H9 (cell line): ENCODE results near the gene CFAP61. TPM values are rescaled to one million over a fixed set of nuclear protein-coding genes. Genes with fewer than 3 reads are reported as not detected.

Experiments used
- DNase-seq: peaks from one replicate; pipeline ENCODE4 v3.0.0-alpha.2; 2017
- H2AFZ ChIP-seq: one replicate; pipeline ENCODE4 v1.6.1; 2013; ENCODE audit warnings: mild to moderate bottlenecking, low read length, control low read depth, moderate library complexity
- H2AK5ac ChIP-seq: 2 replicates; pipeline ENCODE4 v1.6.1; 2013; ENCODE audit warnings: low read length, control low read depth, mixed read lengths; ENCODE audit not compliant: insufficient read length
- H2BK120ac ChIP-seq: one replicate; pipeline ENCODE4 v1.6.1; 2013; ENCODE audit warnings: low read depth, mild to moderate bottlenecking, low read length, control low read depth, inconsistent platforms; ENCODE audit not compliant: poor library complexity, severe bottlenecking
- H2BK12ac ChIP-seq: 2 replicates; pipeline ENCODE4 v1.6.1; 2013; ENCODE audit warnings: low read length, control low read depth, mixed read lengths, low read depth; ENCODE audit not compliant: insufficient read length
- H2BK15ac ChIP-seq: 2 replicates; pipeline ENCODE4 v1.6.1; 2013; ENCODE audit warnings: low read depth, low read length, control low read depth
- H2BK20ac ChIP-seq: one replicate; pipeline ENCODE4 v1.6.1; 2013; ENCODE audit warnings: low read depth, mild to moderate bottlenecking, low read length, control low read depth, inconsistent platforms; ENCODE audit not compliant: poor library complexity, severe bottlenecking
- H2BK5ac ChIP-seq: 2 replicates; pipeline ENCODE4 v1.6.1; 2013; ENCODE audit warnings: low read length, control low read depth, mixed read lengths; ENCODE audit not compliant: insufficient read length
- H3K14ac ChIP-seq: 2 replicates; pipeline ENCODE4 v1.6.1; 2013; ENCODE audit warnings: low read length, control low read depth; ENCODE audit not compliant: insufficient read depth
- H3K18ac ChIP-seq: 2 replicates; pipeline ENCODE4 v1.6.1; 2013; ENCODE audit warnings: low read depth, mild to moderate bottlenecking, mixed read lengths, low read length, control low read depth; ENCODE audit not compliant: insufficient read length
- H3K23ac ChIP-seq: 2 replicates; pipeline ENCODE4 v1.6.1; 2013; ENCODE audit warnings: low read length, control low read depth, mixed read lengths, low read depth; ENCODE audit not compliant: insufficient read length
- H3K23me2 ChIP-seq: 2 replicates; pipeline ENCODE4 v1.6.1; 2013; ENCODE audit warnings: low read depth, mild to moderate bottlenecking, mixed read lengths, low read length, control low read depth; ENCODE audit not compliant: insufficient read length, poor library complexity, severe bottlenecking
- H3K27ac ChIP-seq: 2 replicates; pipeline ENCODE4 v1.5.1; 2013; ENCODE audit warnings: low read length, control low read depth, mixed read lengths, low read depth; ENCODE audit not compliant: insufficient read length
- H3K27me3 ChIP-seq: 2 replicates; pipeline ENCODE4 v1.6.1; 2013; ENCODE audit warnings: low read length, control low read depth, inconsistent platforms; ENCODE audit not compliant: insufficient read depth
- H3K4ac ChIP-seq: 2 replicates; pipeline ENCODE4 v1.6.1; 2013; ENCODE audit warnings: low read depth, mild to moderate bottlenecking, control low read depth, inconsistent platforms, low read length, moderate library complexity
- H3K4me1 ChIP-seq: 2 replicates; pipeline ENCODE4 v1.6.1; 2013; ENCODE audit warnings: low read length, control low read depth, inconsistent platforms; ENCODE audit not compliant: insufficient read depth
- H3K4me2 ChIP-seq: 2 replicates; pipeline ENCODE4 v1.6.1; 2013; ENCODE audit warnings: low read length, control low read depth, mixed read lengths; ENCODE audit not compliant: insufficient read length, insufficient read depth
- H3K56ac ChIP-seq: 2 replicates; pipeline ENCODE4 v1.6.1; 2013; ENCODE audit warnings: low read depth, mild to moderate bottlenecking, mixed read lengths, low read length, control low read depth; ENCODE audit not compliant: insufficient read length
- H3K79me1 ChIP-seq: 2 replicates; pipeline ENCODE4 v1.6.1; 2013; ENCODE audit warnings: low read depth, mild to moderate bottlenecking, moderate library complexity, low read length, control low read depth, inconsistent platforms; ENCODE audit not compliant: insufficient read depth, poor library complexity, severe bottlenecking
- H3K79me2 ChIP-seq: 2 replicates; pipeline ENCODE4 v1.6.1; 2013; ENCODE audit warnings: low read length, control low read depth, inconsistent platforms; ENCODE audit not compliant: insufficient read depth
- H3K9ac ChIP-seq: 2 replicates; pipeline ENCODE4 v1.6.1; 2013; ENCODE audit warnings: low read length, control low read depth, mixed read lengths; ENCODE audit not compliant: insufficient read length; ENCODE audit errors: extremely low read depth
- H3K9me3 ChIP-seq: one replicate; pipeline ENCODE4 v1.6.1; 2013; ENCODE audit warnings: low read depth, low read length, inconsistent platforms; ENCODE audit not compliant: control insufficient read depth
- H3T11ph ChIP-seq: one replicate; pipeline ENCODE4 v1.6.1; 2013; ENCODE audit warnings: mild to moderate bottlenecking, low read length, control low read depth, inconsistent platforms
- H4K20me1 ChIP-seq: one replicate; pipeline ENCODE4 v1.6.1; 2013; ENCODE audit not compliant: control insufficient read depth, insufficient read length, insufficient read depth
- H4K5ac ChIP-seq: 2 replicates; pipeline ENCODE4 v1.6.1; 2013; ENCODE audit warnings: low read depth, mild to moderate bottlenecking, mixed read lengths, low read length, control low read depth; ENCODE audit not compliant: insufficient read length
- H4K8ac ChIP-seq: replicated peaks from 2 replicates; pipeline ENCODE4 v1.6.1; 2013; ENCODE audit warnings: low read length, control low read depth, mixed read lengths, low read depth; ENCODE audit not compliant: insufficient read length
- H4K91ac ChIP-seq: 2 replicates; pipeline ENCODE4 v1.6.1; 2013; ENCODE audit warnings: low read depth, mild to moderate bottlenecking, moderate library complexity, mixed read lengths, low read length, control low read depth; ENCODE audit not compliant: insufficient read length
- H3K27ac Mint-ChIP-seq, 3 experiments: 2 replicates in 2 of 3; 3 replicates in 1 of 3; pipeline ENCODE4 v1.8.0; 2020 to 2021; ENCODE audit warnings: mixed read lengths in 3 of 3, mild to moderate bottlenecking in 1 of 3, moderate library complexity in 1 of 3
- H3K27me3 Mint-ChIP-seq: 2 replicates; pipeline ENCODE4 v1.8.0; 2021; ENCODE audit warnings: low read depth, mild to moderate bottlenecking, moderate library complexity, mixed read lengths
- H3K36me3 Mint-ChIP-seq, 3 experiments: 2 replicates in 2 of 3; 3 replicates in 1 of 3; pipeline ENCODE4 v1.8.0; 2020 to 2021; ENCODE audit warnings: low read depth in 3 of 3, mixed read lengths in 3 of 3; ENCODE audit not compliant: insufficient read depth in 1 of 3
- H3K4me1 Mint-ChIP-seq, 2 experiments: 2 replicates each; pipeline ENCODE4 v1.8.0; 2020; ENCODE audit warnings: mixed read lengths in 2 of 2
- H3K4me3 Mint-ChIP-seq, 2 experiments: 2 replicates in 1 of 2; 3 replicates in 1 of 2; pipeline ENCODE4 v1.8.0; 2020 to 2021; ENCODE audit warnings: mild to moderate bottlenecking in 2 of 2, mixed read lengths in 2 of 2, moderate library complexity in 1 of 2
- H3K9me3 Mint-ChIP-seq, 2 experiments: 2 replicates in 1 of 2; 3 replicates in 1 of 2; pipeline ENCODE4 v1.8.0; 2020; ENCODE audit warnings: mild to moderate bottlenecking in 2 of 2, mixed read lengths in 2 of 2, moderate library complexity in 1 of 2
- WGBS: extraction: QIAGEN DNeasy Blood & Tissue Kit; methylation state at CpG from one replicate; pipeline ENCODE4 v1.1.7; 2013; ENCODE audit warnings: missing lambda C conversion rate, low lambda C conversion rate, mixed read lengths; ENCODE audit not compliant: insufficient read length; ENCODE audit errors: extremely low coverage; 5-methylcytosine and 5-hydroxymethylcytosine counted together
- total RNA-seq: library from RNA; stranded (reverse); gene quantifications from 2 replicates; pipeline ENCODE4 v1.2.1, GENCODE V29; 2021
- TF ChIP-seq, protein P1 (sequence below): fragments of 200-600 bp; sonication (generic); conservative IDR thresholded peaks from 3 replicates; pipeline ENCODE4 v1.8.0; 2021; ENCODE audit warnings: antibody characterized with exemption, mild to moderate bottlenecking

CFAP61 gene
- total RNA-seq, 1 experiment from 2014 or later = 0.44 TPM

- Histone ChIP-seq H2BK120ac (no peak overlapping the region), H4K20me1 (no peaks in the 10 kb centered on the region), H2BK20ac (no peak overlapping the region), H2BK12ac (no peak overlapping the region), H3K14ac (no peak overlapping the region), H3K4ac (no peak overlapping the region), H2BK5ac (no peak overlapping the region), H4K5ac (no peak overlapping the region), H3K27me3 (no peaks in the 10 kb centered on the region), H3K4me2 (no peak overlapping the region), H3K23ac (no peak overlapping the region), H3K9me3 (no peaks in the 10 kb centered on the region), H3T11ph (no peak overlapping the region), H4K91ac (no peak overlapping the region), H2AK5ac (no peak overlapping the region), H3K23me2 (no peaks in the 10 kb centered on the region), H4K8ac (no peak overlapping the region), H3K18ac (no peak overlapping the region), H3K9ac (no peak overlapping the region), H3K4me1 (no peaks in the 10 kb centered on the region), H3K79me1 (no peaks in the 10 kb centered on the region), H3K79me2 (no peaks in the 10 kb centered on the region), H2AFZ (no peak overlapping the region), H3K56ac (no peak overlapping the region), H2BK15ac (no peak overlapping the region), H3K27ac (no peak overlapping the region)
- no peak for DNase-seq
- peaks cover 0 to 6% of the 10 kb centered on the region in 2 experiments; a peak in 4 of 5 replicates for H3K9me3 Mint-ChIP-seq
- TF ChIP-seq, protein P1, sequence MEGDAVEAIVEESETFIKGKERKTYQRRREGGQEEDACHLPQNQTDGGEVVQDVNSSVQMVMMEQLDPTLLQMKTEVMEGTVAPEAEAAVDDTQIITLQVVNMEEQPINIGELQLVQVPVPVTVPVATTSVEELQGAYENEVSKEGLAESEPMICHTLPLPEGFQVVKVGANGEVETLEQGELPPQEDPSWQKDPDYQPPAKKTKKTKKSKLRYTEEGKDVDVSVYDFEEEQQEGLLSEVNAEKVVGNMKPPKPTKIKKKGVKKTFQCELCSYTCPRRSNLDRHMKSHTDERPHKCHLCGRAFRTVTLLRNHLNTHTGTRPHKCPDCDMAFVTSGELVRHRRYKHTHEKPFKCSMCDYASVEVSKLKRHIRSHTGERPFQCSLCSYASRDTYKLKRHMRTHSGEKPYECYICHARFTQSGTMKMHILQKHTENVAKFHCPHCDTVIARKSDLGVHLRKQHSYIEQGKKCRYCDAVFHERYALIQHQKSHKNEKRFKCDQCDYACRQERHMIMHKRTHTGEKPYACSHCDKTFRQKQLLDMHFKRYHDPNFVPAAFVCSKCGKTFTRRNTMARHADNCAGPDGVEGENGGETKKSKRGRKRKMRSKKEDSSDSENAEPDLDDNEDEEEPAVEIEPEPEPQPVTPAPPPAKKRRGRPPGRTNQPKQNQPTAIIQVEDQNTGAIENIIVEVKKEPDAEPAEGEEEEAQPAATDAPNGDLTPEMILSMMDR = no peak
- H3K27ac Mint-ChIP-seq = no peak overlapping the region
- WGBS = no CpG with 5 or more reads among the region's 3 CpGs
- peaks cover 0 to 2% (median 0%) of the 10 kb centered on the region in 3 experiments; a peak in 2 of 7 replicates for H3K36me3 Mint-ChIP-seq
- H3K4me3 Mint-ChIP-seq = no peak overlapping the region
- H3K27me3 Mint-ChIP-seq = peaks cover 2% of the 10 kb centered on the region
- H3K4me1 Mint-ChIP-seq = no peaks in the 10 kb centered on the region
Observed at GRCh38 chr20:20312562-20312961, 260.2 kb downstream of the CFAP61 start.
